Pancreas (tissue), 10 donors: ENCODE results near the gene CHRNB4. TPM values are rescaled to one million over a fixed set of nuclear protein-coding genes. Genes with fewer than 3 reads are reported as not detected.

Experiments used
- ATAC-seq, 4 donors: fragments of 200-7000 bp; cut with Tn5 transposase; one replicate each; pipeline versions ENCODE4 v1.8.0 to v1.9.1; 2020; ENCODE audit warnings: mild to moderate bottlenecking in 4 of 4, moderate library complexity in 4 of 4
- DNase-seq, 6 donors: peaks; one replicate each; pipeline ENCODE4 v3.0.0-alpha.2; 2020
- FAIRE-seq: peaks from 2 replicates; lab custom pipeline; 2012; peaks lifted over from hg19 to GRCh38; lab: Jason Lieb, UNC
- H3K27ac ChIP-seq, 4 donors: fragments of 200-600 bp; sonication (generic); 1 replicate in 3 of 4; 2 replicates in 1 of 4; pipeline versions ENCODE4 v1.5.0 to v1.8.0; 2020
- H3K27me3 ChIP-seq, 4 donors: fragments of 200-600 bp; one replicate each; pipeline ENCODE4 v1.8.0; 2021
- H3K36me3 ChIP-seq, 3 donors: fragments of 200-600 bp; sonication (generic) in 1 of 3; one replicate each; pipeline versions ENCODE4 v1.5.0 to v1.8.0; 2020 to 2021
- H3K4me1 ChIP-seq, 3 donors: fragments of 200-600 bp; one replicate each; pipeline ENCODE4 v1.8.0; 2021
- H3K4me3 ChIP-seq, 4 donors: fragments of 200-600 bp; sonication (generic) in 2 of 4; one replicate each; pipeline versions ENCODE4 v1.5.0 to v1.8.0; 2020 to 2021
- H3K9me3 ChIP-seq, 4 donors: fragments of 200-600 bp; one replicate each; pipeline ENCODE4 v1.8.0; 2021
- CTCF ChIP-seq, 4 donors: fragments of 200-600 bp; sonication (generic) in 3 of 4; IDR thresholded peaks; one replicate each; pipeline versions ENCODE4 v1.5.0 to v1.8.0; 2021; ENCODE audit warnings: antibody characterized with exemption in 4 of 4
- WGBS, 2 donors: extraction: QIAGEN DNeasy Blood & Tissue Kit; methylation state at CpG; one replicate each; pipeline ENCODE4 v1.1.7; 2013; 5-methylcytosine and 5-hydroxymethylcytosine counted together
- intact Hi-C, 3 donors: fragments of 100-400 bp; cut with DNase I; formaldehyde crosslinking; loops; one replicate each; pipeline versions ENCODE4 v1.11.1 to v1.14.2; 2022
- polyA plus RNA-seq, 2 donors: library from polyadenylated mRNA; stranded (reverse); fragments of 200-250 nt; gene quantifications; one replicate each; pipeline ENCODE4 v1.2.3, GENCODE V29; 2013
- total RNA-seq, 6 donors: library from RNA; stranded (reverse); fragmentation: NEBNext Ultra II Directional in 4 of 6; extraction: Animal tissue kit (Norgen Biotek cat#: 25700) in 4 of 6; gene quantifications; one replicate each; pipeline versions ENCODE4 v1.2.1 to v1.2.4, GENCODE V29; 2021 to 2023
- donor health status: healthy with polysubstance abuse.
- donor health status: DM: no; HTN: no; CAD: no; lungs with moderate emphysema.
- donor health status: DM: no; HTN: no; CAD: no.
- donor health status: control.
- donor health status: control.
- donor health status: Bipolar disorder and iron deficiency.
- donor health status: DM: yes; HTN: yes; CAD: no.
- donor health status: DM: no; HTN: no; CAD: no.
- donor health status: DM: no; HTN: no; CAD: no.
- donor health status: DM: yes; HTN: yes; CAD: no.

CHRNB4 gene
- total and polyA plus RNA-seq, 8 donors: 0.02 to 0.18 TPM; not detected in 6

DNA sequence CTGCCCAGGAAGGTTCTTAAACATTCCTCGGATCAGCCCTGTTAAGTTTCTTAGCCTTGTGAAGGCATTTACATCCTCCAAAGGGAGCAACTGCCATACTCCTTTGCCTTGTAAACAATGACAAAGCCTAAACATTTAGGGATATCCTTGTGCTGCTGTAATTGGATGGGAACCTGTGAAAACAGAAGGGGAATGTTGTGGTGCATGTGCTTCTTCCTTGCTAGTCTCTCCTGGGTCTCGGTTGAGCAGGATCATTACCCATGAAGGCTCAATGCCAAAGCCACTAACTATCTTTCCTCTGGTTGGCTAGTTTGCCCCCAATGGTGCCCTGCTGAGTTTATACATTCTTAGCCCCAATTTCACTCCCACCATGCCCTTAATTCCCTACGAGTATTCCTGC, 37.5 kb downstream of the CHRNB4 start:
- no peak overlapping the region for H3K27ac ChIP-seq
- no peak overlapping the region for H3K4me3 ChIP-seq
- 61 to 70% methylated on average over 3 of the region's 3 CpGs for WGBS, 2 donors
- intact Hi-C loops: no loop called here
- no peaks in the 10 kb centered on the region for H3K27me3 ChIP-seq
- FAIRE-seq (no peak), DNase-seq (no peak), ATAC-seq (no peak)
- no peaks in the 10 kb centered on the region for H3K4me1 ChIP-seq
- TF ChIP-seq CTCF (IDR thresholded peaks at IDR 0.05): no peak
- H3K9me3 ChIP-seq: no peaks in the 10 kb centered on the region
- no peaks in the 10 kb centered on the region for H3K36me3 ChIP-seq

DNA sequence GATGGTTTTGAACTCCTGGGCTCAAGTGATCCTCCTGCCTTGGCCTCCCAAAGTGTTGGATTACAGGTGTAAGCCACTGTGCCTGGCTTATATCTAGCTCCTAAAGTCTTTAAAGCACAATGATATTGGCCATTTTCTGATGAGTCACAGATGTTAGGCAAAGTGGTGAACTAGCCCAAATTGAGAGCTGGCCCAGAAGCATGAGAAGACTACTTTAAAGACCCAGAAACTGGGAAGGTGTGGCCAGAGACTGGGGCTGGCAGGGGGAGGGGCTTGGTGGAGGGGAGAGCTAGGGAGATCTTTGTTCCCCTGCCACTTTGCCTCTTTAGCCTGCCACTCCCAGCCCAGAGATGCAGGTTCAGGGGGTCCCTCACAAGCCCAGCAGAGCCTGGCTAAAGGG, 41.8 kb downstream of the CHRNB4 start:
- H3K9me3 ChIP-seq: no peaks in the 10 kb centered on the region
- intact Hi-C loops: no loop called here
- H3K27ac ChIP-seq: no peak overlapping the region
- H3K4me1 ChIP-seq: no peaks in the 10 kb centered on the region
- H3K4me3 ChIP-seq: no peak overlapping the region
- ATAC-seq: no peak
- no peak for TF ChIP-seq CTCF (IDR thresholded peaks at IDR 0.05)
- no peaks in the 10 kb centered on the region for H3K36me3 ChIP-seq
- H3K27me3 ChIP-seq: no peaks in the 10 kb centered on the region
- no peak for DNase-seq
- FAIRE-seq: no peak

DNA sequence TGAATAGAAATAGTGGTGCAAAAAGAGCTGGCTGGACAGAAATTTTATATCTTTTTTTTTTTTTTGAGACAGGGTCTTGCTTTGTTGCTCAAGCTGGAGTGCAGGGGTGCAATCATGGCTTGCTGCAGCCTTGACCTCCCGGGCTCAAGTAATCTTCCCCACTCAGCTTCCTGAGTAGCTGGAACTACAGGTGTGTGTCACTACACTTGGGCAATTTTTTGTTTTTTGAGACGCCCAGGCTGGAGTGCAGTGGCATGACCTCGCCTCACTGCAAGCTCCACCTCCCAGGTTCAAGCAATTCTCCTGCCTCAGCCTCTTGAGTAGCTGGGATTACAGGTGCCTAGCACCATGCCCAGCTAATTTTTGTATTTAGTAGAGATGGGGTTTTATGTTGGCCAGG, 42.7 kb downstream of the CHRNB4 start:
- WGBS, 2 donors: 87 to 93% methylated on average over 3 of the region's 3 CpGs
- H3K9me3 ChIP-seq: no peaks in the 10 kb centered on the region
- DNase-seq (no peak), FAIRE-seq (no peak), ATAC-seq (no peak)
- intact Hi-C loops: no loop called here
- no peak for TF ChIP-seq CTCF (IDR thresholded peaks at IDR 0.05)
- H3K4me3 ChIP-seq: no peak overlapping the region
- H3K36me3 ChIP-seq: no peaks in the 10 kb centered on the region
- H3K4me1 ChIP-seq: no peaks in the 10 kb centered on the region
- H3K27ac ChIP-seq: no peak overlapping the region
- H3K27me3 ChIP-seq: no peaks in the 10 kb centered on the region

- TF ChIP-seq CTCF (IDR thresholded peaks at IDR 0.05): no peak
- Histone ChIP-seq H3K9me3 (no peaks in the 10 kb centered on the region), H3K4me3 (no peak overlapping the region), H3K27me3 (no peaks in the 10 kb centered on the region), H3K4me1 (no peaks in the 10 kb centered on the region), H3K36me3 (no peaks in the 10 kb centered on the region), H3K27ac (no peak overlapping the region)
- ATAC-seq (no peak), FAIRE-seq (no peak), DNase-seq (no peak)
- intact Hi-C loops: no loop called here
- 94 to 95% methylated on average over 1 of the region's 1 CpG for WGBS, 2 donors
These were observed 43.4 kb downstream of the CHRNB4 start for GRCh38 chr15:78597583-78597982.

- 91 to 100% methylated on average over 1 of the region's 1 CpG for WGBS, 2 donors
- H3K36me3 ChIP-seq: no peaks in the 10 kb centered on the region
- no peaks in the 10 kb centered on the region for H3K27me3 ChIP-seq
- no peaks in the 10 kb centered on the region for H3K4me1 ChIP-seq
- no peak for DNase-seq
- H3K4me3 ChIP-seq: no peak overlapping the region
- TF ChIP-seq CTCF (IDR thresholded peaks at IDR 0.05): no peak
- H3K27ac ChIP-seq: no peak overlapping the region
- no peak for ATAC-seq
- FAIRE-seq: no peak
- intact Hi-C loops: no loop called here
- H3K9me3 ChIP-seq: no peaks in the 10 kb centered on the region
These were observed 66.1 kb downstream of the CHRNB4 start for GRCh38 chr15:78574944-78575343.

Other genes with a start within 250 kb of the CHRNB4 start
- 10 to 100 TPM; 18.2 to 34.0 (median 22.3) TPM for gene IREB2, start 203.0 kb downstream of the CHRNB4 start, total RNA-seq
- 1 to 10 TPM; 5.7 to 7.8 TPM for gene IREB2, start 203.0 kb downstream of the CHRNB4 start, polyA plus RNA-seq
- gene HYKK, start 133.6 kb downstream of the CHRNB4 start, total RNA-seq: 1 to 10 TPM; 2.3 to 5.1 (median 2.8) TPM
- gene HYKK, start 133.6 kb downstream of the CHRNB4 start, polyA plus RNA-seq: 1 to 10 TPM; 3.2 TPM
- gene PSMA4, start 100.8 kb downstream of the CHRNB4 start, total RNA-seq: 10 to 100 TPM; 24.6 to 63.1 (median 43.5) TPM
- gene PSMA4, start 100.8 kb downstream of the CHRNB4 start, polyA plus RNA-seq: 10 to 100 TPM; 67.0 to 84.1 TPM
- gene CHRNA5, start 75.7 kb downstream of the CHRNB4 start, total RNA-seq: 1 to 10 TPM; 1.2 to 2.6 (median 1.8) TPM
- gene CHRNA5, start 75.7 kb downstream of the CHRNB4 start, polyA plus RNA-seq: 1 to 10 TPM in 1 of 2 donors, under 1 TPM in 1; 0.80 to 2.9 TPM
- under 1 TPM in 5 of 6 donors, not detected in 1; 0.05 to 0.25 (median 0.17) TPM for gene CHRNA3, start 20.2 kb downstream of the CHRNB4 start, total RNA-seq
- gene CHRNA3, start 20.2 kb downstream of the CHRNB4 start, polyA plus RNA-seq: 1 to 10 TPM in 1 of 2 donors, not detected in 1; 1.0 TPM
- 1 to 10 TPM in 1 of 6 donors, under 1 TPM in 5; 0.20 to 1.1 (median 0.43) TPM for gene ADAMTS7, start 170.3 kb upstream of the CHRNB4 start, total RNA-seq
- 1 to 10 TPM; 1.3 to 1.4 TPM for gene ADAMTS7, start 170.3 kb upstream of the CHRNB4 start, polyA plus RNA-seq
- gene MORF4L1, start 231.7 kb upstream of the CHRNB4 start, total RNA-seq: 100 to 1,000 TPM in 2 of 6 donors, 10 to 100 TPM in 4; 68.1 to 140 (median 90.4) TPM
- 100 to 1,000 TPM in 1 of 2 donors, 10 to 100 TPM in 1; 55.0 to 149 TPM for gene MORF4L1, start 231.7 kb upstream of the CHRNB4 start, polyA plus RNA-seq